GM19452 (cell line): Measurements from ENCODE around the gene FGF23.
A peak's percentile ranks its signal among the peaks of the same experiment; 100 is the strongest.

ENCODE experiments used
- ATAC-seq: cut with Tn5 transposase; IDR thresholded peaks from one replicate; pipeline ENCODE4 v1.9.1; 2021; ENCODE audit not compliant: unreplicated experiment

The FGF23 gene

DNA sequence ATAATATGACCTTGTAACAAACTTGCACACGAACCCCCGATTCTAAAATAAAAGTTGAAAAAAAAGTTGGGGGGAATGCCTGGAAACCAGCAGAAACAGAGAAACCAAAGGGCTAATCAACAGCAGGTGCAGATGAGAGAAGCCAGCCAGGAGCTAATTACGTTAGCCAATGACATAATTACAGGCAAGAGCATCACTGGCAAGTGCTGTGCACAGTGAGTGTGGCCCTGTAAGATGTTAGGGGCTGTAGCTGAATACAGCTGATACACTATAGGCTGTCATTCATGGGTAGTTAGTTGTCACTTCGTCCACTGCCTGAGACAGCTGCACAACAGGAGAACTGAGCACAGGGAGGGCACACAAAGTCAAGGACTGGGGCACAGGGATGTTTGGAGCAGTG lies 7.3 kb upstream of the FGF23 start:
- no peak for ATAC-seq

DNA sequence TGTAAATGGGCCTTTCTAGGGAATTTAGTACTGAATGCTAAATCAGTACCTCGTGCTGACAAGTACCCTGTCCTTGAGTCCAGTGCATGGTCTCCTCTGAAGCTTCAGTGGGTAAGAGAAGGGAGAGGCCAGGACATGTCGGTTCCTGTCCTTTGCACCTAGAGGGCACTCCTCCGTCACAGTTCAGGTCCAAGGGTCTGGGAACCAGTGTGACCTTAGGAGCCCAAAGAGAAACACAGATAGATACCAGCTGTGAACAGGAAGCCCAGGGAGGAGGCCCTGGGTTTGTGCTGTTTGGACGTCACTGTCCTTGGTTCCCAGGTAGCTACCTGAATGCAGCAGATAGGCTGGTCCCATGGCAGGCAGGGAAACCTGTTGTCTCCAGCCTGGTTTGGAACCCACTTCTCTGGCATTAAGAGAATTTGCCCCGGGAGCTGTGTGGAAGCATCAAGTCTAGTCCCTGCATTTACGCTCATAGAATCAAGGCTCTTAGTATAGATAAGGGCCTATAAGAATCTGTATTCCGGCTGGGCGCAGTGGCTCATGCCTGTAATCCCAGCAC lies 3.9 kb upstream of the FGF23 start:
- no peak for ATAC-seq

DNA sequence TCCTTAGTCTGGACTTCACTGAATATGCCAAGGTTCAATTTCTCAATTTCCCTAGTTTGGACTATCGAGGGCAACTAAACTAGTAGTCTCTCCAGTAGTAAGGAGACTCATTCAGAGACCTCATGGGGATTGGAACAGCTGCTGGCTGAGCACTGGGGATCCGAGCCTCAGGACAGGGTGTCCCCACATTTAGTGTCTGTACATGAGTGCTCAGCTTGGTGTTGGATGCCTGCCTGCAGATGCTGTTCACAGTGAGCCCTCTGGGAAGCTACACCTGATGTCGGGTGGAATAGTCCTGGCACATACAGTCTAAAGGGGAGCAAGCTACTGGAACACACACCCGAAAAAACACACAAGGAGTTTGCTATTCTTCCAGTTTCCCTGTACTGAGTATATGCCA lies 820 bp upstream of the FGF23 start:
- no peak for ATAC-seq

DNA sequence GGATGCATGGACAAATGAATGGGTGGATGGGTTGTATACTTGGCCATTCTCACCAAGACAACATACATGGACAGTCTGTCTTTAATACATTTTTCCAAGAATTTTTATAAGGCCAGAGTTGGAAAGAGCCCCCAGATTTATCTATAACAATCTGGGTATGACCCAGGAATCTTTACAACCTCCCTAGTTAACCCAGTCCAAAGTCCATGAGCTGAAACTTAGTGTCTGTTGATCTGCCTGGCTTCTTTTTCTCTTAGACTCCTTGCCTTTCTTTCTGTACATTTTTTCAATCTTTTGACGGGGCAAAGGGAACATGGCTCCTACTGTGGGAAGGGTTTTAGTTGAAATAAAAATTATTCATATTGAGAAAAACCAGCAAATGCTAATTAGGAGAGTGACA lies 740 bp downstream of the FGF23 start:
- no peak for ATAC-seq

DNA sequence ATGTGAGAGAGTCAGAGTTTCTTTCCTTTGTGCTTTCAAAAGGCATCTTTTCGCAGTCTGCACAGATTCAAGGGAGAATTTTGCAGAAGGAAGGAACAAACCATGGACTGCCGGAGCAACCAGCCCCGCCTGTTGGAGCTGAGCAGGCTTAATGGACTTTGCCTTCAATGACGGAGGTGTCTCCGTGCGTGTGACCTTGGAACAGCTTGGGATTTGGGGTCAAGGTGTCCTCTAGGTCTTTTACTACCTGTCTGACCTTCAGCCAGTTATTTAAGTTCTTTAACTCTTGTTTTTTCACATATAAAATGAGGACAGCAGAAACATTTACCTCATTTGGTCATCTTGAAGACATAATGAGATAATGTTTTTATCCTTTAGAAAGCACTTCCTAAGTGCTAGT lies 4.1 kb downstream of the FGF23 start:
- ATAC-seq = no peak

DNA sequence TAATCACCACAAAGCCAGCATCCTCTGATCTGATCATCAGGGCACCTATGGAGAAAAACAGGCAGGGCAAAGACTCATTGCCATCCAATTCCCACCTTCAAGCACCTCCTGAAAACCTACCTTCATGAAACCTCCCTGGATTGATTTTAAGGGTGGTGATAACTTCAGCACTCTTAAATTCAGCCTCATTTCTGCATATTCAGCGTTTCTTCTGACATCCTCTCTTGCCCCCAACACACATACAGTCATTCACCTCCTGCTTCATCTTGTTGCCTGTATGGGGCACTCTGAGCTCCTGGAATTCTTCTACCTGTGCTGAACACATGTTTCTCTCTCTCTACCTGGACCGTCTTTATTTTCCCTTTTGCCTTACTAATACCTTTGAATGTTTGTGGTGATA lies 6.9 kb downstream of the FGF23 start:
- no peak for ATAC-seq

DNA sequence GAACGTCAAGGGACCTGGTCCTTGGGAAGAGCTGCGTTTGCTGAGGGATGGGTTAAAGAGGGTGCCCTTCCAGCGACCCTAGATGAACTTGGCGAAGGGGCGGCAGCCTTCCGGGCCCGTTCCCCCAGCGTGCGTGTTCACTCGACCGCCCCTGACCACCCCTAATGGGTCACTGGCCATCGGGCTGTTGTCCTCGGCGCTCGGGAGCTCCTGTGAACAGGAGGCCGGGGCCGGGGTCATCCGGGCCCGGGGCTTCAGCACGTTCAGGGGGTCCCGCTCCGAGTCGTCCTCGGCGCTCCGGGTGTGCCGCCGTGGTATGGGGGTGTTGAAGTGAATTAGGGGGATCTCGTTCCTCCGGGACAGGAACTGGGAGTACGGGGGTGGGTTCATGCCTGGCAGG lies 9.2 kb downstream of the FGF23 start:
- no peak for ATAC-seq

DNA sequence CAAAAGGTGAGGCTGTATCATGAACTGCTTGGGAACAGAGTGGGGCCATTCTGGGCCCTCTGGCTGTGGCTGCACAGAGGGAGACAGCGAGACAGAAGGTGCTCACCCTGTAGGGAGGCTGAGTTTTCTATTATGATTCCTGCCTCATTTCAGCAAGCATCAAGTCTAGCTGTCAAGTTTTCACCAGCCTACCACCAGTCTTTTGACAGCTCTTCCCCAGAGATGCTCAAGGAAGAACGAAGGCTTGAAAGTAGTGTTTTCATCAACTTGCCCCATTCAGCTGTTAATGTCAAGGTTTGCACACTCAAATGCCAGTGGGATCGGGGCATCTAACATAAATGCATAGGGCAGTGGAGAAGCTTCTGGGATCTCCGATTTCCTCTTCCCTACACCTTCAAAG lies 10.0 kb downstream of the FGF23 start:
- ATAC-seq = no peak

DNA sequence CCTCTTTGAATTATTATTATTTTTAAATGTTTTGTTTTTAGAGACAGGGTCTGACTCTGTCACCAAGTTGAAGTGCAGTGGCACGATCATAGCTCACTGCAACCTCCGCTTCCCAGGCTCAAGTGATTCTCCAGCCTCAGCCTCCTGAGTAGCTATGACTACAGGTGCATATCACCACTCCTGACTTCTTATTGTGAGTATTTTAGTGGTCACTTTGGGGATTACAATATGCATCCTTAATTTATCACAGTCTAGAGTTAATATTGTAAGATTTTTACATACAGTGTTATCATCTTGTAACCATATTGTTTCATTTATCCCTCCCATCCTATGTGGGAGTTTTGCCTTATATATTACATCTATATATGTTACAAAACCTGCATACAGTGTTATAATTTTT lies 13.4 kb downstream of the FGF23 start:
- no peak for ATAC-seq

DNA sequence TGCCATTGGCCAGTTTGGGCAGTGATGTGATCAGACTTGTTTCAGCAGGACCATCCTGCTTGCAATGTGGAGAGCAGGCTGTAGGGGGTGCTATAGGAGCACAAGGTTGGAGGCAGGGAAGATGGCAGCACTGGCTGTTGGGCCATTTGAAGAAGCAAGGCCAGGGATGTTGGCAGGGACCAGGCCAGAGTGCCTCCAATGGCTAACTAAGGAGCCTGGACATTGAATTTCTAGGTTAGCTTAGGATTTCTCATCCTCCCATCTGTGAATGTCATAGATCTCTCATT lies 23.5 kb downstream of the FGF23 start:
- no peak for ATAC-seq

DNA sequence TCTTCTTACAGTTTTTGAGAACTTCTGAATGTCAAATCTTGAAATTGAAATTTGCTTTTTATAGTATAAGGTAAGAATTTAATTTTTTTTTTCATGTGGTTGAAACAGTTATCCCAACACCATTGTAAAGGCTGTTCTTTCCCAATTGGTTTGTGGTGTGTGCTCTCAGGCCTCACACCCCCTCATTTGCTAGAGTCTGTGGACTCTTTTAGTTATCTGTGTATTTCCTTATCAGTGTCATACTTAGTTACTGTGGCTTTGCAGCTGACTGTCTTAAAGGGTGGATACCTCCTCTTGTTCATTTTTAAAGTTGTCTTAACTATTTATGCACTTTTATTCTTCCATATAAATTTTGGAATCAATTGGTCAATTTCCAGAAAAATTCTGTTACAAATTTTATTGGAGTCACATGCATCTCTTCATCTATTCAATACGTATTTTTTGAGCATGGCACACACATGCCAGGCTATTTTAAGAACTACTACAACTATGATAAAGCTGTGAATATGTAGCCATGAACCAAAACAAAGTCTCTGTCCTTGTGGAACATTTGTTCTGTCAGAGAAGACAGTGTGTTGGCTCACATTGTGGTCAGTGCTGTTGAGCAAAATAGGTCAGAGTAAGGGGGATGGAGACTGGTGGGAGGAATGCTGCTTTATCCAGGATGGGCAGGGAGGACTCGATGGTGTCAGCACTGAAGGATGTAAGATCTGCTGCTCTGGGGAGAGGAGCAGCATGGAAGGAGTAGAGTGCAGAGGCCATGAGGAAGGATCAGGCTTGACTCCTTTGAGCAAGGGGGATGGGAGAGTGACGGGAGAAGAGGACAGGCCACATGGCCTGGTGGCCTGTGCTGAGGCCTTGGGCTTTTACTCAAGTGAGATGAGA lies 24.1 kb downstream of the FGF23 start:
- ATAC-seq = no peak

DNA sequence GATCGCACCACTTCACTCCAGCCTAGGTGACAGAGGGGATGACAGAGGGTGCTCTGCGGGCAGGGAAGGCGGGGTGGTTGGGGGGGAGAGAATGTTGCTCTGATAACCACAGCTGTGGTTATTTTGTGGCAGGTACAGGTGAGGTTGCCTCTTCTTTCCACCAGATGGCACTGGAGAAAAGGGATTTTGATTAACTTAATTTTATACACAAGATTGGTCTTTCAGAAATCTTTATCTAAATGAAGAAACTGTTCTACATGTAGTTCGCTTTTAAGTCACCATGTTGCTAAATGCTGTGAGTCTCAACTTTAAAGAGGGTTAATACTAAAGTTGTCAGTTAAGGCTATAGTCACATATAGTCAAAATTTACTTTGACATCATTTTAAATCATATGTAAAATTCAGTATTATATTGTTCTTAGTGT lies 25.7 kb downstream of the FGF23 start:
- no peak for ATAC-seq

DNA sequence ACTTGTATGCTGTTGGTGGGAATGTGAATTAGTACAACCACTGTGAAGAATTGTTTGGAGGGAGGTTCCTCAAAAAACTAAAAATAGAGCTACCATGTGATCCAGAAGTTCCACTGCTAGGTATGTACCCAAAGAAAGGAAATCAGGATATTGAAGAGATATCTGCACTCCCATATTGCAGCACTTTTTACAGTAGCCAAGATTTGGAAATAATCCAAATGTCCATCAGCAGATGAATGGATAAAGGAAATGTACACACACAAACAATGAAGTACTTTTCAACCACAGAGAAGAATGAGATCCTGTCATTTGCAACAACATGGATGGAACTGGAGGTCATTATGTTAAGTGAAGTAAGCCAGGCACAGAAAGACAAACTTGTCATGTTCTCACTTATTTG lies 32.6 kb downstream of the FGF23 start:
- no peak for ATAC-seq

DNA sequence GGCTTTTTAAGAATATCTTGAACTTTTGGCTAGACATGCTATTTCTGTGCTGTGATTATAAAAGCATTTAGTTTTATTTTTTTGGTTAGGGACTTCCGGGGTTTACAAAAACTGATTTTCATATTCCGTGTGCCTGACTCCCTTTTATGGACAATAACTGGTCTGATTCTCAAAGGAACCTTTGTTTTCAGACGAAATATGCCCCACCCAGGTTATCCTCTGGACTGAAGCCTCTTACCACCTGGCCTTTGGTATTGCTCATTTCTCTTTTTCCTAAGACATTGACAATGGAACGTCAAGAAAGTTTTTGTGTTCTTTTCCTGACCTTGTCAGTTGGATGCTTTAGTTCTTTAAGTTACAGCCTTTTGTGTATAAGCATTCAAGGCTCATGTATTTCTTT lies 47.7 kb downstream of the FGF23 start:
- no peak for ATAC-seq

DNA sequence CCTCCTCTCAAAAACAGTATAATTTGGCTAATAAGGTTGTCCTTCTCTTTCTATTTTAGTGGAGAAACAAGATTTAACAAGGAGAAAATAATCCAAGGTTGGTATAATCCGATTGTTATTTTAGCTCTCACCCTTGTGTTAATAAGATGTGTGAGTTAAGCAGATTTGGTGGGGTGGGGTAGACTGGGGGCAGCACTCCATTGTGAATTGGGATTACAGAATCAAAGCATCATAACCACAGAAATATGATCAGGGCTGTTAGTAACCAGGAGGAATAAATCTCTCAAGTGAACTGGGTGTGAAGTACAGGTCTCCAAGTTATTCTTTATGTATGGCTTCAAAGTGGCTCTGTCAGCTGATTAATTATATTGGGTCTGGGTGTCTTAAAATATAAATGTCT lies 48.3 kb downstream of the FGF23 start:
- ATAC-seq = no peak

DNA sequence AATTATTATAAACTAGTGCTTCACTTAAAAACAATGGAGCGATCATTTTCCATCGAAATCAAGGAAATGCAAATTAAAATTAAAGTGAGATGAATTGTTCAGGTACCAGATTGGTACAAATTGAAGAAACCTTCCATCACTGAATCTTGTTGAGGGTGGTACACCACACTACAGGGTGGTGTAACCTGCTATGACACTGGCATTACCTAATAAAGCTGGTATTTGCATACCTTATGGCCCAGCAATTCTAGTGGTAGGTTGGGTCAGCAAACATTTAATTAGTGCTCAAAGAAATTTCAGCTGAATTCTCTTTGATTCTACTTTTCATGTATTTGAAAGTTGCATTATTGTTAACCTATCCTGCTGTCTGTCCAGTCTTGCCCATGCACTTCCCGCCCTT lies 49.3 kb downstream of the FGF23 start:
- ATAC-seq = no peak

DNA sequence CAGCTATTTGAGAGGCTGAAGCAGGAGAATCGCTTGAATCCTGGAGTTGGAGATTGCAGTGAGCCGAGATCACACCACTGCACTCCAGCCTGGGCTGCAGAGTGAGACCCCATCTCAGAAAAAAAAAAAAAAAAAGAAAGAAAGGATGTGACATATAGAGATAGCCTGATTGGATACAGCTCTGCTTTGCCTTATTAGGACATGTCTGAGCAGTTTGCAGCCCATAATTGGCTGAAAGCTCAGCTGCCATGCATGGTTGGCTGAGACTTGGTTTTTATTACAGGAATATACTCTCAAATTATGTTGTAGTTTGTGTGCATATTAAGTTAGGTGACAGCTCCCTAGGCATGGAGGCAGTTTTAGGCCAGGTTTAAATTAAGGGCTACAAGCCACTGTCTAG lies 52.2 kb downstream of the FGF23 start:
- ATAC-seq = no peak

DNA sequence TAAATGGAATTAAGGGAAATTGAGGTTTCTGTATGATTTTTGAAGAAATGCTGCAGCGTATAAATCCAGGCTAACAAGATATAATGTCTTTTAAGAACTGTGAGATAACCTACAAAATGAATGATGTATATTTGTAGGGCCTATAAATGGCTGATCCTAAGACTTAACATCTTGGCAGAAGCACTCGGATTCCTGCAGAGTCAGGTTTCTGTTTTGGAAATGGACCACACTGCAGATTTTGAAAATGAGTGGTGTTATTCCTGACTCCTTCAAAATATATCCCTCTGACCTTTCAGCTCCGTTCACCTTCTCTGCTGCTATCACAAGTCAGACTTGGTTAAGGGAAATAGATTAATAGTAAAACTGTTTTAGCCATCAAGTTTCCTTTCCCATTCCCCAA lies 53.5 kb downstream of the FGF23 start:
- ATAC-seq = no peak

DNA sequence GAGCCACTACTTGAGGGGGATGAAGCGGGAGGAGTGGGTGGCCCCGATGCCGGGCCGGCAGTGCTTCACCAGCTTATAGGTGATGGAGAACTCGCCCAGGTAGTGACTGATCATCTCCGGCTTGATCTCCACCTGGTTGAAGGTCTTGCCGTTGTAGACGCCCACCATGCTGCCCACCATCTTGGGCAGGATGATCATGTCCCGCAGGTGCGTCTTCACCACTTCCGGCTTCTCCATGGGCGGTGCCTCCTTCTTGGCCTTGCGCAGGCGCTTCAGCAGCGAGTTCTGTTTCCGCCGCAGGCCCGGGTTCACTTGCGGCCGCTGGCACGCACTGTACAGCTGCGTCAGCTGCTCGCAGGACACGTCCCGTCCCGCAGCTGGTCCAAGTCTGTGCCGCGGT lies 55.1 kb downstream of the FGF23 start:
- no peak for ATAC-seq

DNA sequence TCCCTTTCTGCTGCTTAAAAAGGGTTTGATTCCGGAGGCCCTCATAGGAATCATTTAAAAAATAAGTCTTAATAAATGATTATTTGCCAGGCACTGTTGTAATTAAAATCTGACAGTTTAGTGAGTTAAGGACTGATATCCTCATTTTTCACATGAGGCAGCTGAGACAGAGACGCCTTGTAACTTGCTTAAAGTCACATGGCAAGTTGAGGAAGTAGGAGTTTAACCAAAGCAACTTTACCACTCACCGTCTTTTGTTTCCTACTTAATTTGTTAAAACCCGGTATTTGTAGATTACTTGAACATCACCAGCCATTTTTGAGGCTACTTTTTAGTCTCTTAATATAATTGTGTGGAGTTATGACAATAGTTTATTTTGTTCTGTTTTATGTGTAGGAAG lies 56.1 kb downstream of the FGF23 start:
- no peak for ATAC-seq

DNA sequence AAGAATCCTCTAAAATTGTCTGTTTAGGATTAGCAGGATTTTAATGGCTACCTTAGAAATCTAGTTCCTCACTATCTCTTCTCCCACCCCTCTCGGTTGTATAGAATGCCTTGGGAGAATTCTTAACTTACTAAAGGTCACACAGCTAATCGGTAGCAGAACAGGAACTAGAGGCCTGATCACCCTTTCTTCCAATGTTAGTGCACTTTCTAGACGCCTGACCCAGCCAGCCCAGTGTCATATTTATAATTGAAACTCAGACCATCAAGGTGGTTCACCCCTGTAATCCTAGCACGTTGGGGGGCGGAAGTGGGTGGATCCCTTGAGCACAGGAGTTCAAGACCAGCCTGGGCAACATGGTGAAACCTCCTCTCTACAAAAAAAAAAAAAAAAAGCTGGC lies 56.8 kb downstream of the FGF23 start:
- ATAC-seq = no peak

DNA sequence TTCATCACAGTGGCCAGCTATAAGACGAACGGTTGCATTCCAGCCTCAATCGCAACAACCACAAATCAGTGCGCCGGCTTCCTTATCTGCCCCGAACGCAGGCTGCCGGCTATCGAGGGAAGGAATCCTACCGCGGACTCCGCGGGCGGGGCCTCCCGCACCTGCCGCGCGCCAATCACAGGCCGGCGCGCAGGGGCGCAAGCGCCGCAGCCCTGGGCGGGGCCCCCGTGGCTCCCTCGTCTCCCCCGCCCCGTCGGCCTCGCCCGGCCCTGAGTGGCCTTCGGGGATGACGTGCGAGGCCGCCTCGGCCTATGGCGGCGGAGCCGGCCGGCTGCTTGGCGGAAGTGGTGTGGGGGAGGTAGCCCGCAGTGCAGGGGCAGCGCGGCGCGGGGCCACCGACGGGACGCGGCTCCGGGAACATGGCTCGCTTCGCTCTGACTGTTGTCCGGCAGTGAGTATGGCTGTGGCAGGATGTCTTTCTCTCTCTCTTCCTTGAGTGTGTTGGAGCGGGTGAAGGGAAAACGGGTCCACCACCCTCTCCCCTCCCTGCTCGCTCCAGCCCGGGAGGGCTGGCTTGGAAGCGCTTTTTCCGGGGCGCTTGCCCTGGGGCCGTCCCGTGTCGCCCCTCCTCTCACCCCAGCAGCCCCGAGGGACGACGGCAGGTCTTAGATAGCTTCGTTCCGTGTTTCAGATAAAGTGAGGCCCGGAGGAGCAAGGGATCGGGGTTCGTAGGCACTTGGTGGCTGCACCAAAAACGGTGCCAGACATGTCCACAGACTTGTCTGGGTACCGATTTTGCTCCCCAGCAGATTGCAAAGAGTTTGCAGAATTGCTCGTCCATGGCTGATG lies 58.4 kb downstream of the FGF23 start, which contains the start of gene TIGAR:
TSS of gene TIGAR (plus strand) at position 361 of the 849 bp plus-strand sequence. CDS start at position 420, 59 bp downstream.
- peak; percentile 97 for ATAC-seq
